ENCODE data around the gene RTN4R.

GRCh38 chr22:20199413-20199842 lies 68.7 kb downstream of the RTN4R start:
- TF ChIP-seq, protein P1, sequence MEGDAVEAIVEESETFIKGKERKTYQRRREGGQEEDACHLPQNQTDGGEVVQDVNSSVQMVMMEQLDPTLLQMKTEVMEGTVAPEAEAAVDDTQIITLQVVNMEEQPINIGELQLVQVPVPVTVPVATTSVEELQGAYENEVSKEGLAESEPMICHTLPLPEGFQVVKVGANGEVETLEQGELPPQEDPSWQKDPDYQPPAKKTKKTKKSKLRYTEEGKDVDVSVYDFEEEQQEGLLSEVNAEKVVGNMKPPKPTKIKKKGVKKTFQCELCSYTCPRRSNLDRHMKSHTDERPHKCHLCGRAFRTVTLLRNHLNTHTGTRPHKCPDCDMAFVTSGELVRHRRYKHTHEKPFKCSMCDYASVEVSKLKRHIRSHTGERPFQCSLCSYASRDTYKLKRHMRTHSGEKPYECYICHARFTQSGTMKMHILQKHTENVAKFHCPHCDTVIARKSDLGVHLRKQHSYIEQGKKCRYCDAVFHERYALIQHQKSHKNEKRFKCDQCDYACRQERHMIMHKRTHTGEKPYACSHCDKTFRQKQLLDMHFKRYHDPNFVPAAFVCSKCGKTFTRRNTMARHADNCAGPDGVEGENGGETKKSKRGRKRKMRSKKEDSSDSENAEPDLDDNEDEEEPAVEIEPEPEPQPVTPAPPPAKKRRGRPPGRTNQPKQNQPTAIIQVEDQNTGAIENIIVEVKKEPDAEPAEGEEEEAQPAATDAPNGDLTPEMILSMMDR (conservative IDR thresholded peaks at IDR 0.05; ENCODE audit: low read depth, low read length): no peak
- no peak for TF ChIP-seq EZH2phosphoT487 (IDR thresholded peaks at IDR 0.05; ENCODE audit: borderline replicate concordance, low read length)

All from PC-3 (cell line).